ENCODE results near the gene ACVR1.
"Not testable (repeated sequence)": the region's sequence is repeated elsewhere in the genome, so short reads cannot be mapped to it uniquely, and the experiment has no call there.

ACVR1 gene

DNA sequence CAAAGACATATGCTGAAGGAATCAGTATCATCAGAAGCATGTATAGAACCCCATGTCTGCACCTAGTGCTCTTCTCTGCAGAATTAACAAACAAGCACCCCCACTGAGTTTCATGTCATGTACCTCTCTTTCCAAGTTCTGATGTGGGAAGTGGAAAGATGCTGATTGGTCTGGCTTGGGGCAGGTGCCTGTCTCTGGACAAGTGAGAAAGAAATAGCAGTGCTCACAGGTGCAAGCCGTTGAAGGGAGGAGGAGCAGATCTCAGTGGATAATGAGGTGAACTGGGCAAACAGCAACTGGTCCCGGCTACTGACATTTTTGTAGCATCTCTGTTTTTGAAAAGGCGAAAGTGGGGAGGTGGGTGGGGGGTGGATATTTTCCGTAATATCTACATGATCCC lies 17.5 kb upstream of the ACVR1 start:
- DNase-seq = no peak

DNA sequence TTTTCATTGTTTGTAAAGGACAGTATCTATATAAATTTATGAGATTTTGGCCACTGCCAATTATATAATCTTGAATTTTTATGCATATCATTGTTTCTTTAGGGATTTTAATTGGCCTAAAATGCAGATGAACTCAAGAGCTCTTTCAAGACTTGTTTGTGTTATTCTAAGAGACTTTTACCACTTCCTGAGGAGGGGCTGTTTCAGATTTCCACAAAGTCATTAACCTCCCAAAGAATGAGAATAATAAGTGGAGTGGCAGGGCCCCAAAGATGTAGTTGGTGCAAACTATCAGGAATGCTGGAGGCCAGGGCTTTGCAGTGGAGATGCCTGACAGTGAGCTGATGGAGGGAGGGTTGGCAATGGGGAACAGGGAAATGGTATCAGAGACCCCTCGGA lies 15.5 kb upstream of the ACVR1 start:
- no peak for DNase-seq

DNA sequence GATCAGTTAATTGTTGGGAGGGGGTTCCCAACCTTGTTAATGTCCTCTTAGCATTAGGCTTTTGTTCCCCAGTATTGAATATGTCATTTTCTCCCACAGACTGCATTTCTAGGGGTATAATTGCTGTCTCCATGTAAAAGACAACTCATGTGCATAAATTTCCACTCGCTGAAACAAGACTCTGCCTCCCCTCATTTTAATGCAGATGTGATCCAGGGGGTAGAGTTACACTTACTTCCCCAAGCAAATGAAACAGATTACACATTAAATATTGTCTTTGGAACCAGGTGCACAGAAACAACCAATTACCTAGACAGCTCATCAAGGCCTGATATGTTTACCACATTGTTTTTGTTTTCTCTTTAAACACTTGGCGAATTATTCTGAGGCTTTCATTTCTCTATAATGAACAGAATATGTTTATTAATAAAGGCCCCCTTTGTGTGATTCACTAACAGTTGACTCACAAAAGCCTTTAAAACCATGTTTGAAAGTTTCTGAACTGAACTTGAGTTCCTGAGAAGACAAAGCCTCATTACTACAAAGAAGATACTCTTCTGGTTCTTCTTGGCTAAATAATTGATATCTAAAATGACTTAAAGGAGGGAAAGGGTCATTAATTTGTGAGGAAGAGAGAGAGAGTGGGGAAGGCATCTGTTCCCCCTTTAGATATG lies 15.0 kb upstream of the ACVR1 start:
- no peak for DNase-seq

DNA sequence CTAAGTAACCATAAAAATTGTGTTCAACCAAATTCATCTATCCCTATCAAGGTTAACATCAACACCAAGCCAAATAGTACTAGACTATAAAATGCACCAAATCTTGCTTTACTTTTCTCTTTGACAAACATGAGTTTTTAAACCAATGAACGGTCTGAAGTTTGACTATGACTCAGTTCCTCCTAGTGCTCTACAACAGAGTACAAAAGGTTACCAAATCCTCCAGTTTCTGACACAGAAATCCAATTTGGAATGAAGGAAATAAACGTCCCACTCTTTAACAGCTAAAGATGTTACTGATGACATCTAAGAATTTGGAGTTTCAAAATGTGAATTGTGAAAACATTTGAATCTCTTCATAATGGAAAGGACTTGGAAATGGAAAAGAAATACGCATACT lies 11.8 kb upstream of the ACVR1 start:
- DNase-seq = no peak

DNA sequence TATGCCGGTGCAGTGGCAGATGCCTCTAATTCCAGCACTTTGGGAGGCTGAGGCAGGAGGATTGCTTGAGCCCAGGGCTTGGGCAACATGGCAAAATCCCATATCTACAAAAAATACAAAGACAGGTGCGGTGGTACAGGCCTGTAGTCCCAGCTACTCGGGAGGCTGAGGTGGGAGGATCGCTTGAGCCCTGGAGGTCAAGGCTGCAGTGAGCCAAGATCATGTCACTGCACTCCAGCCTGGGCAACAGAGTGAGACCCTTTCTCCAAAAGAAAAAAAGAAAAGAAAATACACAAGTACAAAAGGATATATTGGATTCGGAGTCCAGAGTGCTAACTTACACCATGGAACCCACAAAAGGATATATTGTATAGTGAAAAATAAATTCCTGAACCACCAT lies 8.4 kb upstream of the ACVR1 start:
- DNase-seq = not testable (repeated sequence)

DNA sequence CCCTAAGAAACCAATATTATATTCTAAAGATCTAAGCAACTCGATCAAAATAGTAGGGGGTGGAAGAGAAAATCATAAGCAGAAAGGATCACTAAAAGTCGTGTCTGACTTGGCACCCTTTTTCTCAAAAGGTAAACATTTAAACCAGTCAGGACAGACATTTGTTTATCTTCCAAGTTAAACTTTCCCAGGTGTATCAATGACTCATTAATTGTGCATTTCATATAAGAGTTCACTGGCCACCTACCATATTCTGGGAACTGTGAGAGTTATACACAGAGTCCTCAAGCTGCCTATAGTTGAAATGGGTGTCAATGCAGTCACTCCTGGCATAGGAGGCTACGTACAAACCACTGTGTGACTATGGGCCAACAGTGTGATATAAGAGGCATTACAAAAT lies 4.8 kb upstream of the ACVR1 start:
- DNase-seq = no peak

DNA sequence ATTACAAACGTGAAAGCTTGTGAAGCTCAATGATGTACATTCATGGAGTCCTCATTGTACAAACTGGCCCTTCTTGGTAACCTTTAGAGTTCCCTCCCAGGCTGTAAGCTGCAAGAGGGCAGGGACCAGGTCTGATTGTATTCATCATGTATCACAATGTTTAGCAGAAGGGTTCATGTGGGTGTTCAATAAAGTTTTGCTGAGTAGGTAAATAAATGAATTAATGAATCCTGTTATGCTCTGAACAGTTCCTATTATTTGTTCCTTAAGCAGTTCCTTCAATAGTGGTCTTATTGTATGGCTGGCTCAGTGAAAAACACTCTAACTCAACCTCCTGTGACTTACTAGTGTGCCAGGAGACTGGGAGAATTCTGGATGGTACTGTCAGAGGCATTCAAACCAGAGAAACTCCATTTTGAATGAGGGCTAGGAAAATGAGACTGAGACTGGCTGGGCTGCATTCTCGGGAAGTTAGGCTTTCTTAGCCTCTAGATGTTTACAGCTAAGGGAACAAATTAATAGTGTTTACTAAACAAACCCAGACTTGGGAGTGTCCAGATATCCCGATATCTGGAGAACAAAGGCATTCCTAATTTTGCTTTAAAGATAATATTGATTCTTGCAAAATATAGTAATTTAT lies 1.8 kb upstream of the ACVR1 start:
- no peak for DNase-seq

DNA sequence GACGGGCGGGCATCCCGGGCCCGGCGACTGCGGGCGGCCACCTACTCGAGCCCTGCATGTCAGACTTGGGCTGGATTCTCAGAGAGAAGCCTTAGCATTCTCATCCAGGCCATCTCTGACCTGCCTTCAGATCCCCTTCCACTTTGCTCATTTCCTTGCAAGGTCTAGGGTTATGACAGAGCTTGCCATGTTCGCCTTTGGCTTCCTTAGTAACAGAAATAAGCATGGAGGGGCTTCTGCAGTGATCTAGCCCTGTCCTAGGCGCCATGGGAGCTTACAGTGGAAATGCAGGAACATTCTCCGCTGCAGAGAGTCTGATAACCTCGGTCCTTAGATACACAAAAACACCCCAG lies 632 bp upstream of the ACVR1 start:
- DNase-seq = no peak

DNA sequence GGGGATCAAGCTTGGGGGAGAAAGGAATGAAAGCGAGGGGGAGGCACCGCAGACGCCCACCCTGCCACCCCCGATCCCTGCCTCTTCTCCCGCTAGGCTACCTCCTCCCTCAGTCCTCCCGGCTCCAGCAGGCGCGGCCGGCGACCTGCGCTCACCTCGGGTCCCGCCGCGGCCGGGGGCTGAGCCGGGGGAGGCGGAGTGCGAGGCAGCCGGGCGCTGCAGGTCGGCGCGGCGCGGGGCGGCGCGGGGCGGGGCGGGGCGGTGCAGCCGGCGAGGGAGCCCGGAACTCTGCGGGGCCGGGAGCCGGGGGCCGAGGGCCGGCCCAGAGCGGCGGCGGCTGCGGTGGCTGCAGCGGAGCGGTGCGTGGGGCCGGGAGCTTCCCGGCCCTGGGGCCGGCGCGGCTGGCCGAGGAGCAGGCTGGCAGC lies 477 bp downstream of the ACVR1 start:
- peak; percentile 59 for DNase-seq

DNA sequence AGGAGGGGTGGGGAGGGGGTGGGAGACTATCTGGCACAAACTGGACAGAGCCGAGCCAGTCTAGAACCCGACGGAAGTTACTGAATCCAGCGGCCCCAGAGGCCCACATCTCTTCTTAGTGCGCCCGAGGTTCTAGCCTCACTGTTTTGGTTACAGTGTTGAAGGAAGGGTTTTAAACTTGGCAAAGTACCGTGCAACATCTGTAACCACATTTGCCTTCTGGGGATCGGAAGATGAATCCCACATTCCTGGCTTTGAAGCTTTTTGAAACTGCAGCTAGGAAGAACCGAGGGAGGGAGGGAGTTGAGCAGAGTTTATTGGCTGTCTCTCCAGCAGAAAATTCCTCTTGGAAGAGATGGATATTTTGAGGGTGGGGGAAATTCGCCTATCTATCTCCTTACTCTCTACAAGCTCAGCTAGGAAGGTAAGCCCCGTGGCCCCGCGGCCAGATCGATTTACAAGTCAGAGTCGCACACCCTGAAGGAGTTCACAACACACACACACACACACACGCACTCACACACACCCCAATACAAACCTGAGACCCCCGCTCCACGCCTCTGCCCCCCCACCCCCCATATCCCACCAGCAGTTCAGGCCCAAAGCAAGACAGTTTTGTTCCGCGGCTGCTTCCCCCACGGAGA lies 1.0 kb downstream of the ACVR1 start:
- DNase-seq = peak; percentile 26

DNA sequence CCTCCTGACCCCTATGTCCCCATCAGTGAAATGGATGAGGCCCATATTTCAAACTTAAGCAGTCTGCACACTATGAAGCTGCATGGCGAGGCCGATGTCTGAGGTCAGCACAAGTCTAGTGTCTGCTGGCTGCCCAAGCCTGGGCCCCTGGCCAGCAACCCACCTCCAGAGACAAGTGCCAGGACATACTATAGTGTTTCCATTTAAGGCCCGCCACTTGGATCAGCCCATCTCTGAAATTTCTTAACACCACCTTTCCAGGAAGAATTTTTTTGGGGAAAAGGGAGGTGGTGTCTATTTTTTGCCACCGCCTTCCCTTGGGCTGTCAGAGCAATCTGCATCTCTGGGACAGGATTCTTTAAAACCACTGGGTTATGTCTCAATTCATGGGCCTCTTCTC lies 1.8 kb downstream of the ACVR1 start:
- no peak for DNase-seq

DNA sequence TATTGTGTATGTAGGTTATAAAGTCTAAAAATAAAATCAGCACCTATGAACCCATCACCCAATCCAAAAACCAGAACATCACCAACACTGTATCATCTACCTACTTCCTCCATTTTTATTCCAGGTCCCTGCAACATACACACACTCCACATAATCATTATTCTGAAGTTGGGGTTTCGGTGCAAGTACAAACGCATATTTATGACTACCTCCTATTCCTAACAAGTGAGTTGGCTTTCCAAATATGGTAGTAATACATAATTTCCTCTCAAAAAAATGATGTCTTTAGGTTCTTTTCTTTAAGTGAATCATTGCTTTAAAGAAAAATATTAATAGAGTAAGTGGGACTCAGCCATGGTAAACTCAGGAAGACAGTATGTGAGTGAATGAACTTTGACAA lies 3.3 kb downstream of the ACVR1 start:
- no peak for DNase-seq

DNA sequence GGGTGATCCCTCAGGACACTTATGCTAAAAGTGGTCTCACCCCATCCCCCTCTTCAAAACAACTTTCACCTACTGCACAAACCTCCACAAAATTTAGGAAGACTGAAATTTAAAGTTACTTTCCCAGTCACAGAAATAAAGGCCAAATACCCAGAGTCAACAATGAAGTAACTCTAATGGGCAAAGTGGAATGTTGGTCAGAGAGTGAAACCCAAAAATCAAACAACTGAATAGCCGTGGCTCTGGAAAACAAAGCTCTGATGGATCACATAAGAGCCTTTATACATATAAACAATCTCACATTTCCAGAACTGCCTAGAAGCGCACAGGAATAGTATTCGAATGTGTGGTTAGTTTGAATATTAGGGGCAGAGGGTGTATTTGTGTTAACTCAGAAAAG lies 4.7 kb downstream of the ACVR1 start:
- DNase-seq = no peak

DNA sequence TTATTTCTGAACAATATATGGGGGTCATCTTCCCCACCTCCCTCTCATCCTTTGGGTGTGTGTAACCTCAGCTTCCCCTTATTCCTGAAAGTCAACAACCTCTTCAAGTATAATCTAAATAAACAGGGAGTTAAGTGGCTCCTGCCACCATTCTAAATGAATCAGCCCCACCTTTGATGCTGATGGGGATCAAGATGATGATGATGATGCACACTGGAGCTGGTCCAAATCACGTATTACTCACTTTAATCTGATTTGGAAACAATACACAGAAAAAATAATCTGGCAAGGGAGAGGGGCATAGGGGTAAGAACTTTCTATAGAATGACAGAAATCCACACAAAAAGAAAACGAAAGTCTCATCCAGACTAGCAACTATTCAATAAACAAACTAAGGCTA lies 7.1 kb downstream of the ACVR1 start:
- DNase-seq = no peak

DNA sequence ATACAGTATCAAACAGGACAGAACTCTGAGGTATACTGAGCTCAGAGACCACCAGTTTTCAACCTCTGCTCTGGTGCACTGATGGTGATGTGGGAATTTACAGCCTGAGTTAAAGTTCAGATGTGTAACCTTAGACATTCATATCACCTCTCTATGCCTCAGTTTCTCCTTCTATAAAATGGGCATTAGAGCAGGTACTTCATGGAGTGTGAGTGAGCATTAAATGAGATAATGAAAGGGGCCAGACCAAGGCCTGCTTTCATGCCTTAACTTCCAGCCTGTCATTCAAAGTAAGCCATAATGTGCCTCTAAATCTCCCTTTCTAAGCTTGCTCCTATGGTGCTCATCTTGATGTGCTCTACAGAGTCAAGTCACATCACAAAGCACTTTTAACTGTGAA lies 8.4 kb downstream of the ACVR1 start:
- DNase-seq = no peak

DNA sequence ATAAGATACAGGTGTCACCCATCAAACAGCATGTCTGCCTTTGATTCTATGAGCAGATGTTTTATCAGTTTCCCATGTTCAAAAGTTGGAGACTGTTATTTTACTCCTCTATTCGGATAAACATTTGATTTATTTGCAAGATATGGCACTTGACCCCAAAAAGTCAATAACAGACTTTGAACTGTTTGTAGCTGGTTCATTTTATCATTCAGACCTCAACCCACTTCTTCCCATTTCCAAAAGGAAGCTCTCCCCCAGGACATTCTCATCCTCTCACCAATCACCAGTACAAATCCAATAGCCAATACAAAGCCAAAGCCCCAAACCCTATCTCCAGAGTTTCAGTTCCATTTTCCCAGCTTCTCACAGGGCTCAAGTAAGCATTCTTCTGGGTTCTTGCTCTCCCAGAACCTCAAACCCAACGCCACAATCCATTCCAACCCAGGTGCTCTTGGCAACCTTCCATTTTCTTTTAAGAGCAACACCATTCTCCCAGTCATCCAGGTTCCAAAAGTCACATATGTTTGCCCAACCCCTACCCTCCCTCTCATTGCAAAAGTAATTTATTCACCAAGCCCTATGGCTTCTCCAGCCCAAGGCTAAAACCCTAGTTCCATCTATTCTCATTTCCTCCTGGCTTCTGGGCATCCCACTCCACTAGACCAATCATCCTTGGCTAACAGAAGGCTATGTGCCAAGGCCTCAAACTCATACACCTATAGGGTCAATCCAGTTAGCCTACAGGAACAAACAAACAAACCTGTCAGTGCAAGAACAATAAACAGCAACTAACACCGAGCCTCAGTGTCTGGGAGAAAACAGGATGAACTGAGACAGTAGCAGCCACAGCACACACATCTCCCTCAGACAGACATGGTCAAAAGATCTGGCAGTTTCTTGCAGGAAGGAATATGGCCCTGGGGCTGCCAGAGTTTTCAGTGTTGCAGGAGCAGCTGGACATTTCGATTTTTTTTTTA lies 9.2 kb downstream of the ACVR1 start:
- no peak for DNase-seq

DNA sequence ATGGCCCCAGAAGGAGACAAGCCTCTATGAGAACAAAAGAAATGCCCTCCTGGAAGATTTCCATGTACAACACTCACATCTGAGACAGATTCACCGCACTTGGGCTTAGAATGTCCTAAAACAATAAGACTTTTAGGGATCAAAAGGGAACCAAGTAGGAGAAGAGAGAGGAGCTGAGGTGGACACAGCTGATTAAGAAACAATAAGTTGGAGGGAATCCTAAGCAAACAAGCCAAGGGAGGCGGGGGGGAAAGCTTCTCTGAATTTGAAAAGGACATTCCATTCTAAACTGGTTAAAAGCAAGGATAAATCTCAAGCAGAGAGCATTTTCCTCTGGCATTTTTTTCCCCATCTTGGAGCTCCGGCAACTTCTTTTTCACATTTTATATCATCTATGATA lies 9.9 kb downstream of the ACVR1 start:
- no peak for DNase-seq

DNA sequence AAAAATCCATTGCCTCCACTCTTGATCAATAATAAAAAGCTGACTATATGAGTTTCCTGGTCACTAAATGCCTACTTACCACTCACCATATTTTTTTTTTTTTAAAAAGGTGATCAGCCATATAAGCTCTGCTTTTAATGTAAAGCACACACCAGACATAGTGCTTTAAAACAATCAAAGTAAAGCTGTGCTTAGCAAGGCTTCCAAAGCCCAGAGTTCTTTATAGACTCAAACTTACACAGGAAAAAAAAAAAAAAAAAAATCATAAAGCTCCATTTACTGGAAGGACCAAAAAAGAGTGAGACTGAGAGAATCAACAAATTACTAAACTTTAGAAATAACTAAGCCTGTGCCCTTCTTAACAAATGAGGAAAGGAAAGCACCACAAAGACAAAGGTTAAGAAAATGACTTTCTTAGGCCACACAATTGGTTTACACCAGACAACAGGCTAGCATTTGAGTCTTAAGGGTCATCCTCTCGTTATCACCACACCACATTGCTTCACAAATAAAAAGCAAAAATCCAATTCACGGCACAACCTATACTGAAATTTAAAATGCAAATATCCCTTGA lies 11.2 kb downstream of the ACVR1 start:
- DNase-seq = no peak

DNA sequence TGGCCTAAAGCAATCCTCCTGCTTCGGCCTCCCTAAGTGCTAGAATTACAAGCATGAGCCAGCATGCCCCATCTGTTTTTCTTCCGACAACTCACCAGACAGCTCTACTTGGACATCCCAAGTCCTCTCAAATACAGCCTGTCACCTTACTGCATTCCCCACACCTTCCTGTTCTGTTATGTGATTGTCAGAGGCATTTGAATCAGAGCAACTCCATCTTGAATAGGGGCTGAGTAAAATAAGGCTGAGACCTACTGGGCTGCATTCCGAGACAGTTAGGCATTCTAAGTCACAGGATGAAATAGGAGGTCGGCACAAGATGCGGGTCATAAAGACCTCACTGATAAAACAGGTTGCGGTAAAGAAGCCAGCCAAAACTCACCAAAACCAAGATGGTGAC lies 17.3 kb downstream of the ACVR1 start:
- no peak for DNase-seq

DNA sequence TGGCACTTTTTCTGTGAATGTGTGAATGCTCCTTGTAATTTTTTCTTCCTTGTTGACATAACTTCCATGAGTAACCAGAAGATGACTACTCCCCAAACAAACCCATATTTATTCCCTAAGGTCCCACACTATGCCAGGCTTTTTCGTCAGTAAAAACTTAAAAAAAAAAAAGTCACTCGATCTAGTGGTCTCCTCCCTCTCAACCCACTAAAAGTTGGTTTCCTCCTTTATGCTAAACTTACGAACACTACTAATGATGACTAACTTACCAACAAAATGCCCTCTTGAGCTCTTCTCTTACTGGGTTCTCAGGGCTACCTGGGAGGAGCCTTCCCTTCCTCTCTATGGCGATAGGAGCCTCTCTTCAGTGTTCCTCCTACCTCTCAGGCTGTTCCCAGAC lies 18.2 kb downstream of the ACVR1 start:
- DNase-seq = no peak

DNA sequence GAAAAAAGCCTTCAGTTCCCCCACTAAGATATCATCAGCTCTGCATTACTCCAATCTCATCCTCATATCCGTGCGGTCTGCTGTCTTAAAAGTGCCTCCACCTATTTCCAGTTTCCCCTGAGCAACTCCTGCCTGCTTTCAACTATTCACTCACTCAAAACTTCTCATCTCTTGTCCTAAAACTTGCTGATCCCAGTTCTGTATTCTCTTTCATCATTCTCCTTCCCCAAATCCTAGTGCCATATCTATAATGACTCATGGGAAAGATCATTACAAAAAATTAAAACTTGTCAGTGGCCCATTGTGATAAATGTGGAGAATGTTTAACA lies 20.0 kb downstream of the ACVR1 start:
- DNase-seq = no peak

DNA sequence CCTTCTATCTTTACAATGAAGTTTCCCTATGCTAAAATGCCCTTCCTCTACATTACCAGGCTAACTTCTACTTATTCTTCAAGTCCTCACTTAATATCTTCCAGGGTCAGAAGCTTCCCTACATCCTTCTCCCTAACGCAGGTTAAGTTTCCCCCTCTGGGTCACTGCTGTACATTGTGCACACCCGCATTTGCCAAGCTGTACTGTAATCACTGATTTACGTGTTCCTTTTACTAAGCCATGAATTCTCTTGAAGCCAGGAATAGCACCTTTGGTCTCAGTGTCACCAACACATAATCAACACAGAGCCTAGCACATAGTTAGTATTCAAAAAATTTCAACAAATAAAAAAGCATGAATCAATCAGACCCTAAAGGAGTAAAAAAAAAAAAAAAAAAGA lies 22.3 kb downstream of the ACVR1 start:
- no peak for DNase-seq

DNA sequence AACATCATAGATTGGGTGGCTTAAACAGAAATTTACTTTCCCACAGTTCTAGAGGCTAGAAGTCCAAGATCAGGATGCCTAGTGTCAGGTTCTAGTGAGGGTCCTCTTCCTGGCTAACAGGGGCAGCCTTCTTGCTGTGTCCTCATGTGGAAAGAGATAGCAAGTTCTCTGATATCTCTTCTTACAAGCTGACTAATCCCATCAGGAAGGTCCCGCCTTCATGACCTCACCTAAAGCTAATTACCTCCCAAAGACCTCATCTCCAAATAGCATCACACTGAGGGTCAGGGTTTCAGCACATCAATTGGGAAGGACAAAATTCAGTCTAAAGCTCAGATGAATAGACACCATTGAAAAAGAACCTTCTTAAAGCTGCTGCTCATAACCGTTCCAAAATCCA lies 22.9 kb downstream of the ACVR1 start:
- DNase-seq = no peak
